Measurements from ENCODE around the gene FOXA3. TPM values are rescaled to one million over a fixed set of nuclear protein-coding genes. Genes with fewer than 3 reads are reported as not detected.
"Not testable (repeated sequence)": the region's sequence is repeated elsewhere in the genome, so short reads cannot be mapped to it uniquely, and the experiment has no call there.

Gene FOXA3
- total and polyA plus RNA-seq, 7 donors, result 0.49 to 72.8 (median 42.6) TPM; not detected in 3

- TF ChIP-seq EP300 (IDR thresholded peaks at IDR 0.05) (no peak), POLR2AphosphoS5 (IDR thresholded peaks at IDR 0.05) (no peak), POLR2A (IDR thresholded peaks at IDR 0.05) (no peak), CTCF (IDR thresholded peaks at IDR 0.05) (no peak)
- no peak for DNase-seq
- Histone ChIP-seq H3K4me3 (peak overlapping the region; percentile 47 to 84 (median 68)), H3K36me3 (peaks cover 6 to 18% (median 13%) of the 10 kb centered on the region in 4 donors), H3K4me1 (peaks cover 0 to 40% (median 39%) of the 10 kb centered on the region in 4 donors), H3K27me3 (no peaks in the 10 kb centered on the region), H3K27ac (peak overlapping the region; percentile 84 to 92 (median 89)), H3K9me3 (no peaks in the 10 kb centered on the region)
- intact Hi-C loops (cut with DNase I), result loop anchor here (2.0 to 5.0 kb wide), 2 partner anchors 16 to 110 kb away; partner anchors contain the start of genes CCDC61 and MYPOP
- 60 to 72% methylated on average over 10 of the region's 10 CpGs for WGBS, 2 donors
Observed at GRCh38 chr19:45887200-45887710, 23.1 kb downstream of the FOXA3 start.

- no peak for DNase-seq
Observed at GRCh38 chr19:45889210-45889885, 25.2 kb downstream of the FOXA3 start.

GRCh38 chr19:45890877-45891276 lies 26.8 kb downstream of the FOXA3 start:
- no peaks in the 10 kb centered on the region for H3K9me3 ChIP-seq
- intact Hi-C loops (cut with DNase I), result no loop called here
- peaks cover 0 to 8% (median 6%) of the 10 kb centered on the region in 4 donors for H3K4me1 ChIP-seq
- no peak overlapping the region for H3K27ac ChIP-seq
- H3K4me3 ChIP-seq, result no peak overlapping the region
- H3K36me3 ChIP-seq, result peaks cover 0 to 22% (median 12%) of the 10 kb centered on the region in 4 donors
- TF ChIP-seq CTCF (IDR thresholded peaks at IDR 0.05) (no peak), POLR2AphosphoS5 (IDR thresholded peaks at IDR 0.05) (no peak), EP300 (IDR thresholded peaks at IDR 0.05) (no peak), POLR2A (IDR thresholded peaks at IDR 0.05) (no peak)
- no peak for DNase-seq
- no peaks in the 10 kb centered on the region for H3K27me3 ChIP-seq
- 91 to 93% methylated on average over 17 of the region's 17 CpGs for WGBS, 2 donors

More at GRCh38 chr19:45889210-45889885, 25.2 kb downstream of the FOXA3 start:
- TF ChIP-seq POLR2AphosphoS5 (IDR thresholded peaks at IDR 0.05) (no peak), POLR2A (IDR thresholded peaks at IDR 0.05) (no peak), EP300 (IDR thresholded peaks at IDR 0.05) (no peak), CTCF (IDR thresholded peaks at IDR 0.05) (no peak)
- H3K36me3 ChIP-seq, result peaks cover 6 to 14% (median 9%) of the 10 kb centered on the region in 4 donors
- no peaks in the 10 kb centered on the region for H3K9me3 ChIP-seq
- 74% methylated on average over 6 of the region's 6 CpGs for WGBS, 2 donors
- no peak overlapping the region for H3K27ac ChIP-seq
- no peak overlapping the region for H3K4me3 ChIP-seq
- intact Hi-C loops (cut with DNase I), result loop anchor here (5.0 kb wide), 1 partner anchor 108 kb away; the partner anchor contains the start of gene CCDC61
- no peaks in the 10 kb centered on the region for H3K27me3 ChIP-seq
- peaks cover 0 to 19% (median 18%) of the 10 kb centered on the region in 4 donors for H3K4me1 ChIP-seq

GRCh38 chr19:45895519-45895972 lies 31.4 kb downstream of the FOXA3 start:
- DNase-seq, result no peak
- H3K9me3 ChIP-seq, result no peaks in the 10 kb centered on the region
- intact Hi-C loops (cut with DNase I), result no loop called here
- no peak for TF ChIP-seq EP300 (IDR thresholded peaks at IDR 0.05)
- H3K4me3 ChIP-seq, result no peak overlapping the region
- H3K27me3 ChIP-seq, result no peaks in the 10 kb centered on the region
- peaks cover 0 to 6% (median 2%) of the 10 kb centered on the region in 4 donors for H3K4me1 ChIP-seq
- 84 to 88% methylated on average over 9 of the region's 9 CpGs for WGBS, 2 donors
- peaks cover 0 to 50% (median 22%) of the 10 kb centered on the region in 4 donors for H3K36me3 ChIP-seq
- H3K27ac ChIP-seq, result no peak overlapping the region

- H3K9me3 ChIP-seq; intact Hi-C loops (cut with DNase I); H3K4me3 ChIP-seq; H3K27ac ChIP-seq; DNase-seq; H3K27me3 ChIP-seq: not testable (repeated sequence)
- Histone ChIP-seq H3K36me3 (peaks cover 0 to 48% (median 19%) of the 10 kb centered on the region in 4 donors), H3K4me1 (peaks cover 0 to 12% (median 7%) of the 10 kb centered on the region in 4 donors)
- WGBS, 2 donors, result 95 to 97% methylated on average over 12 of the region's 12 CpGs
Observed at GRCh38 chr19:45895983-45896599, 32.0 kb downstream of the FOXA3 start.
